Upper lobe of left lung (tissue), 6 donors: Measurements from ENCODE around the gene PTPRH. TPM values are rescaled to one million over a fixed set of nuclear protein-coding genes. Genes with fewer than 3 reads are reported as not detected.
A peak's percentile ranks its signal among the peaks of the same experiment; 100 is the strongest.

Experiments used
- ATAC-seq, 2 donors: fragments of 200-7000 bp; cut with Tn5 transposase; one replicate each; pipeline ENCODE4 v1.9.1; 2022; ENCODE audit warnings: mild to moderate bottlenecking in 2 of 2, moderate library complexity in 2 of 2; ENCODE audit not compliant: low FRiP score in 2 of 2
- DNase-seq, 2 donors: peaks; one replicate each; pipeline ENCODE4 v3.0.0-alpha.2; 2019 to 2020
- H3K27ac ChIP-seq, 4 donors: fragments of 200-600 bp; sonication (generic); one replicate each; pipeline ENCODE4 v1.5.1; 2016 to 2019
- H3K27me3 ChIP-seq, 4 donors: fragments of 200-600 bp; sonication (generic); one replicate each; pipeline ENCODE4 v1.5.1; 2017 to 2019
- H3K36me3 ChIP-seq, 4 donors: fragments of 200-600 bp; sonication (generic); one replicate each; pipeline ENCODE4 v1.5.1; 2016 to 2019
- H3K4me1 ChIP-seq, 4 donors: fragments of 200-600 bp; sonication (generic); one replicate each; pipeline ENCODE4 v1.5.1; 2018 to 2019
- H3K4me3 ChIP-seq, 4 donors: fragments of 200-600 bp; sonication (generic); one replicate each; pipeline ENCODE4 v1.5.1; 2017 to 2019; ENCODE audit warnings: mild to moderate bottlenecking in 2 of 4, moderate library complexity in 1 of 4
- H3K9me3 ChIP-seq, 4 donors: fragments of 200-600 bp; sonication (generic); one replicate each; pipeline ENCODE4 v1.5.1; 2018 to 2019
- EP300 ChIP-seq, 4 donors: sonication (generic); formaldehyde crosslinking; IDR thresholded peaks; one replicate each; pipeline ENCODE4 v1.5.1; 2017; ENCODE audit warnings: antibody characterized with exemption in 4 of 4, control low read depth in 2 of 4
- POLR2A ChIP-seq, 4 donors: fragments of 450-650 bp; IDR thresholded peaks; one replicate each; pipeline ENCODE4 v1.5.1; 2016 to 2017; ENCODE audit warnings: antibody characterized with exemption in 4 of 4, mild to moderate bottlenecking in 2 of 4
- POLR2AphosphoS5 ChIP-seq, 2 donors: sonication (generic); formaldehyde crosslinking; IDR thresholded peaks; one replicate each; pipeline ENCODE4 v1.5.1; 2017; ENCODE audit warnings: antibody characterized with exemption in 2 of 2
- WGBS, 2 donors: methylation state at CpG; one replicate each; pipeline ENCODE4 v1.1.5; 2017 to 2018; 5-methylcytosine and 5-hydroxymethylcytosine counted together
- total RNA-seq, 6 donors: library from RNA; depleted of rRNA in 4 of 6; stranded (reverse); fragments of >200 nt in 4 of 6; gene quantifications; one replicate each; pipeline versions ENCODE4 v1.1.0 to v1.2.1, GENCODE V29; 2016 to 2021
- TF ChIP-seq, protein P1 (sequence below), 6 experiments: fragments of 450-650 bp in 4 of 6; fragments of 200-600 bp in 2 of 6; sonication (generic) in 2 of 6; IDR thresholded peaks; one replicate each; pipeline ENCODE4 v1.5.1; 2016 to 2019; ENCODE audit warnings: antibody characterized with exemption in 6 of 6
- donor health status: DM: no; HTN: no; CAD: no; lungs with moderate emphysema.
- donor health status: DM: no; HTN: yes; CAD: no; lungs with severe emphysema.

Gene PTPRH
- total RNA-seq, 6 donors from 2014 or later = 0.30 to 3.1 (median 0.67) TPM; not detected in 1

DNA sequence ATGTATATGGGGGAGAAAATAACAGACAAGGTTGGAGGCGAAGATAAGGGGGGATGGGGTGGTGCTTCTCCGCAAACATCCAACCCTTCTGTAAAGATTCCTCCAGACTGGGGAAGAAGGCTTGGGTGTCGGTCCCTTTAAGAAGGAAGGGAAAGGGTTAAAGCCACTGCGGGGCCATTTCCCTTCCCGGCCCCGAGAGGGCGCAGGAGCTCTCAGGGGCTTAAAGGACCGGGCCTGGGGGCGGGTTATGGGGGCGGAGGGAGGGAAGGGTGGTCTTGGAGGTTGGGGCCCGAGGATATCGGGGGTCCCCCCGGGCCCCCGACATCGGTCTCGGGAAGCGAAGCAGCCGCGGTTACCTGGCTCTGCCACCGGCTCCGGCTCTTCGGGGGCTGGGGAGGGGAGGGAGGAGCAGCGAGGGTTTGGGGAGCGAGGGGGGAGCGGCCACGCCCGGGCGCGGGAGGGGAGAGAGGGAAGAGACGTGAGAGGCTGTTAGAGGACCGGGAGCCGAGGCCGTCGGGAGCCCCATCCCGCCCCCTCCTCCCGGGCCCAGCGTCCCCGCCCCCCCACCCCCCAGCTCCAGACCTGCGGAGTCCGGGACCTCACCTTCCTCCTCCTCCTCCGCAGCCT lies 63.1 kb downstream of the PTPRH start:
- no peaks in the 10 kb centered on the region for H3K9me3 ChIP-seq
- H3K27me3 ChIP-seq = peaks cover 0 to 50% (median 21%) of the 10 kb centered on the region in 4 donors
- H3K4me3 ChIP-seq = peak overlapping the region in 1 of 4 donors; percentile 20
- WGBS, 2 donors = 2% methylated on average over 28 to 37 of the region's 41 CpGs
- ATAC-seq (no peak), DNase-seq (peak in 1 of 2 donors; percentile 71)
- peaks cover 0 to 23% (median 19%) of the 10 kb centered on the region in 4 donors for H3K4me1 ChIP-seq
- no peak for TF ChIP-seq POLR2A (IDR thresholded peaks at IDR 0.05)
- no peak for TF ChIP-seq POLR2AphosphoS5 (IDR thresholded peaks at IDR 0.05)
- TF ChIP-seq, protein P1, sequence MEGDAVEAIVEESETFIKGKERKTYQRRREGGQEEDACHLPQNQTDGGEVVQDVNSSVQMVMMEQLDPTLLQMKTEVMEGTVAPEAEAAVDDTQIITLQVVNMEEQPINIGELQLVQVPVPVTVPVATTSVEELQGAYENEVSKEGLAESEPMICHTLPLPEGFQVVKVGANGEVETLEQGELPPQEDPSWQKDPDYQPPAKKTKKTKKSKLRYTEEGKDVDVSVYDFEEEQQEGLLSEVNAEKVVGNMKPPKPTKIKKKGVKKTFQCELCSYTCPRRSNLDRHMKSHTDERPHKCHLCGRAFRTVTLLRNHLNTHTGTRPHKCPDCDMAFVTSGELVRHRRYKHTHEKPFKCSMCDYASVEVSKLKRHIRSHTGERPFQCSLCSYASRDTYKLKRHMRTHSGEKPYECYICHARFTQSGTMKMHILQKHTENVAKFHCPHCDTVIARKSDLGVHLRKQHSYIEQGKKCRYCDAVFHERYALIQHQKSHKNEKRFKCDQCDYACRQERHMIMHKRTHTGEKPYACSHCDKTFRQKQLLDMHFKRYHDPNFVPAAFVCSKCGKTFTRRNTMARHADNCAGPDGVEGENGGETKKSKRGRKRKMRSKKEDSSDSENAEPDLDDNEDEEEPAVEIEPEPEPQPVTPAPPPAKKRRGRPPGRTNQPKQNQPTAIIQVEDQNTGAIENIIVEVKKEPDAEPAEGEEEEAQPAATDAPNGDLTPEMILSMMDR (IDR thresholded peaks at IDR 0.05) = peak in 2 of 6 experiments; percentile 20 to 25
- TF ChIP-seq EP300 (IDR thresholded peaks at IDR 0.05) = no peak
- H3K36me3 ChIP-seq = no peaks in the 10 kb centered on the region
- no peak overlapping the region for H3K27ac ChIP-seq

DNA sequence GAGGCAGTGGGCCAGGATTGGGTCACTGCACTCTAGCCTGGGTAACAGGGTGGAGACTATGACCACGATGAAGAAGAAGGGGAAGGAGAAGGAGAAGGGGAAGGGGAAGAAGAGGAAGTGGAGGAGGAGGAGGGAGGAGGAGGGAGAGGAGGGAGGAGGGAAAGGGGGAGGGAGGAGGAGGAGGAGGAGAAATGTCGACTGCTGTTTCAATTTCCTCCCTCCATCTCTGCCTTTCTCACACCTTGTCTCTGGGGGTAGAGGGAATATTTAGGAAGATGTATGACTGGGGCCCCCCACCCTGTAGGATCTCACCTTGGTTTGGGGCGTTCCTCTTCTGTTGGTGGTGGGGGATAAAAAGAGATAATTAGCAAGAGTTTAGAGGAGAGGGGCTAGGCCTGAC lies 64.1 kb downstream of the PTPRH start:
- Histone ChIP-seq H3K4me3 (no peak overlapping the region), H3K27ac (no peak overlapping the region), H3K36me3 (no peaks in the 10 kb centered on the region), H3K27me3 (peaks cover 0 to 50% (median 21%) of the 10 kb centered on the region in 4 donors), H3K4me1 (peaks cover 0 to 26% (median 21%) of the 10 kb centered on the region in 4 donors), H3K9me3 (no peaks in the 10 kb centered on the region)
- no peak for TF ChIP-seq POLR2AphosphoS5 (IDR thresholded peaks at IDR 0.05)
- no peak for TF ChIP-seq POLR2A (IDR thresholded peaks at IDR 0.05)
- TF ChIP-seq, protein P1 (IDR thresholded peaks at IDR 0.05) = no peak
- no peak for TF ChIP-seq EP300 (IDR thresholded peaks at IDR 0.05)
- DNase-seq (no peak), ATAC-seq (no peak)
- WGBS, 2 donors = 16 to 21% methylated on average over 3 of the region's 3 CpGs

DNA sequence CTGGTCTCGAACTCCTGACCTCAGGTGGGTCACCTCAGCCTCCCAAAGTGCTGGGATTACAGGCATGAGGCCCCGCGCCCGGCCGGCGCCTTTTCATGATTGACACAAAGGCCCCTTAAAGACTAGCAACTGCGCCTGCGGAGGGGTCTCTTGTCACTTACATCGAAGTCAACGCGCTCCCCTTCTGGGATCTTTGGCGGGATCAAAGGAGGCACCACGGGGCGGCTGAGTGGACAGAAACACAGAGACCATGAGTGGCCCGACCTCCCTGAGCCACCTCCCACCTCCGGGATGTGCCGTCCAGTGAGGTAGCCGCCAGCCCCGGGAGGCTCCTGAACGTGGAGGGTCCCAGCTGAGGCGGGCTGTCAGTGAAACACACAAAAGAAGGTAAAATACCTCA lies 67.6 kb downstream of the PTPRH start:
- H3K27me3 ChIP-seq = peaks cover 0 to 33% (median 16%) of the 10 kb centered on the region in 4 donors
- DNase-seq = peak in 1 of 2 donors; percentile 78
- no peak overlapping the region for H3K4me3 ChIP-seq
- peaks cover 0 to 25% (median 20%) of the 10 kb centered on the region in 4 donors for H3K4me1 ChIP-seq
- WGBS, 2 donors = 11 to 29% methylated on average over 15 to 16 of the region's 21 CpGs
- H3K27ac ChIP-seq = no peak overlapping the region
- TF ChIP-seq POLR2A (IDR thresholded peaks at IDR 0.05) = no peak
- TF ChIP-seq POLR2AphosphoS5 (IDR thresholded peaks at IDR 0.05) = no peak
- TF ChIP-seq, protein P1 (IDR thresholded peaks at IDR 0.05) = no peak
- no peaks in the 10 kb centered on the region for H3K36me3 ChIP-seq
- peak in 1 of 2 donors; percentile 24 for ATAC-seq
- no peaks in the 10 kb centered on the region for H3K9me3 ChIP-seq

DNA sequence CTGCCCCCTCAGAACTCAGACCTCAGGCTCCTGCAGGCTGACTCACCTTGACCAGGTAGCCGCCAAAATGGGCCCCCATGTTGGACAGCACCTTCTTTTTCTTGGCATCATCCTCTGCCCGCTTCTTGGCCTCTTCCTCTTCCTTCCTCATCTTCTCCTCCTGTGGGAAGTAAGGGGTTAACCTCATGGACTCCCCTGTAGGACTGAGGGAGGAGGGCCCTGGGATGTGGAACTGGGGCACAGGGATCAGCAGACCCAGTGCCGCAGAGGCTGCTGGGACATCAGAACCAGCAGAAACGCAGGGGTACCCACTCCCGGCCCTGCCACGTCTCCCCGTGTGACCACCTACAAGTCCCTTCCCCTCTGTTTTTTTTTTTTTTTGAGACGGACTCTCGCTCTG lies 71.4 kb downstream of the PTPRH start:
- Histone ChIP-seq H3K36me3 (no peaks in the 10 kb centered on the region), H3K9me3 (no peaks in the 10 kb centered on the region), H3K4me3 (no peak overlapping the region), H3K4me1 (peaks cover 0 to 11% (median 8%) of the 10 kb centered on the region in 4 donors), H3K27me3 (peaks cover 0 to 15% (median 3%) of the 10 kb centered on the region in 4 donors), H3K27ac (no peak overlapping the region)
- DNase-seq (no peak), ATAC-seq (no peak)
- WGBS, 2 donors = 50% methylated on average over 9 of the region's 9 CpGs
- no peak for TF ChIP-seq POLR2AphosphoS5 (IDR thresholded peaks at IDR 0.05)
- TF ChIP-seq, protein P1 (IDR thresholded peaks at IDR 0.05) = no peak
- TF ChIP-seq EP300 (IDR thresholded peaks at IDR 0.05) = no peak
- no peak for TF ChIP-seq POLR2A (IDR thresholded peaks at IDR 0.05)
